HG02970 (cell line): ENCODE data around the gene LINC00237.

Experiments
- ATAC-seq: cut with Tn5 transposase; IDR thresholded peaks from one replicate; pipeline ENCODE4 v1.9.1; 2021; ENCODE audit warnings: mild to moderate bottlenecking, moderate library complexity, moderate number of reproducible peaks; ENCODE audit not compliant: unreplicated experiment, low FRiP score

Gene LINC00237

DNA sequence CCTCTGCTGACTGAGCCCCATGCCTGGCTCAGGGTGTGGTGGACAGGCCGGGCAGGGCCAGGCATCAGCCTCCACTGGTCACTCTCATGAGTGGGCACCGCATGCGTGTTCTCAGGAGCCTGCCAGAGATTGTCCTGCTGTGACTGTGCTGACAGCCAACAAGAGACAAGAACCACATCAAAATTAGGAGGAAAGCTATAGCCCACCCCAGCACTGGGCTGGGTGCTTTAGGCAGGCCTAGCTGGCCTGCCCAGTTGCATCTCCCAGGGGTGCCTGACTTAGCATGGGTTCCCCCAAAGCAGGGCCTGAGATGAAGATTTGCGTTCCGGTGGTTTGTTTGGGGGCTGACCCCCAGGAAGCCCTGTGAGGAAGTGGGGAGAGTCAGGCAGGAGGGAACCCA, 53.9 kb downstream of the LINC00237 start:
- no peak for ATAC-seq

DNA sequence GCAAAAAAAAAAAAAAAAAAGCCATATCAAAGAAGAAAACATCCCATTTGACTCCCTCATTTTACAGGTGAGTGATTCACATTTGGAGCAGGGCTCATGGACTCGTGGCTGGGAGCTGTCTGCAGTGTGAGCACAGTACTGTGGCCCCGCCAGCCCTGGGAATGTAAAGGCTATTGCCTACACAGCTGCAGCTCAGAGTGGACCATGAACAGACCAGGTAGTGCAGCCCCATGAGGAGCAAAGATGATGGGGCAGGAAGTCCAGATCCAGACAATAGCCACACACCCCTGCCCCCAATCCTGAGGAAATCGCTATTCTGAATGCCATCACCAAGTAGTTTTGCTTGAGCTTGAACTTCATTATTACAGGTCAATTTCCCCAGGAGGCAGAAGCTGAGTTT, 55.4 kb downstream of the LINC00237 start:
- no peak for ATAC-seq

DNA sequence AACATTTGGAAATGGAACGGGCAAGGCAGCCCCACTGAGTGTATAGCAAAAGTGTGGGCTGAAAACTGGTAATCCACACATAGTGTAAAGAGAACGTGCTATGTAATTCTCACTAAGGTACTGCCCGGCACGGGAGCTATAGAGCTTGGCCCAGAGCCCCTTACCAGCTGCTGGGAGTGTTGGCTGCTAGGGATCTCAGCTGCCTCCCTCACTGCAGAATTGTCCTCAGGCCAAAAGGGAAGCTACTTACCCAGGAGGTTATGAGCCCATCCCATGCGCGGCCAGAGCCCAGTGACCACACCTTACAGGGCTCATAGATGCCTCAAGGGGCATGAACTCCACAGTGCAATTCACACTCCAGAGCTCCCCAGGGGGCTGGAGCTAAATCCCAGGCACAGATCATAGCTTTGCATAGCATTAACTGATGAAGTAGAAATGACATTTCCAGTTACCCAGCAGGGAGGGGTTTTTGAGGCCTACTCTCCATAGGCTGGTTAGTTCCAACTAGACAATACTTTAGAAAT, 56.8 kb downstream of the LINC00237 start:
- no peak for ATAC-seq

DNA sequence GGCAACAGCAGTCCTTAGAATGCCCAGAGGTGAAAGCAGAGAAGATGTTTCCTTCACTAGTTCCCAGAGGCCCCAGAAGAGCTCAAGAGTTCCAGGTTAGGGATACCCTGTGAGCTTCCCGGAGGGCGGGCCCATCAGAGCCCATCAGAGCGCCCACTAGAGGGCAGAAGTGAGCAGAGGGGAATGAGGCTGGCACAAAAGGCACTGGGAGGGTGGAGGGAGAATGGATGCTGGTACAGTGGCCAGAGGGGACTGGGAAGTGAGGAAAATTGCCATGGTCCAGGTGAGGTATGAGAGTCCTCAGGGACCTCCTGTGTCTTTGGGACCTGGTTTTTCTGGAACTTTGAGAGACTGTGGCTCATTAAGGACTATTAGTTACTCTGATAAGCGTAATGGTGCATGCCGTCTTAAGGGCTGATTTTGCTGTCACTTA, 57.3 kb downstream of the LINC00237 start:
- ATAC-seq = no peak

DNA sequence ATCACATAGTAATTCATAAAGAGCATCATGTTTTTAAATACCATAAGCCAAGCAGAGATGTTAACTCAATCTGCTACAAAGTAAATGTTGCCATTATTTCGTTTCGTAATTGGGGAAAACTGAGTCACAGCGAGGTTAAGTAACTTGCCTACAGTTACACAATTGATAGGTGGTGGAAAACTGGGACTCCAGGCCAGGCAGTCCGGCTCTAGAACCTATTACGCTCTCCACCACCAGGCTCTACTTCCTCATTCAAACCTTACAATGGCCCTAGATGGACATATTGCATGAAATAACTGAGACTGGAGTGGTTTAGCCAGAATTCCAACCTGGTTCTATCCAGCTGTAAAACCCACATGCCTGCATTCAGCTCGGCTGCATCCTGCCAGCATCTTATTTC, 58.2 kb downstream of the LINC00237 start:
- ATAC-seq = no peak

DNA sequence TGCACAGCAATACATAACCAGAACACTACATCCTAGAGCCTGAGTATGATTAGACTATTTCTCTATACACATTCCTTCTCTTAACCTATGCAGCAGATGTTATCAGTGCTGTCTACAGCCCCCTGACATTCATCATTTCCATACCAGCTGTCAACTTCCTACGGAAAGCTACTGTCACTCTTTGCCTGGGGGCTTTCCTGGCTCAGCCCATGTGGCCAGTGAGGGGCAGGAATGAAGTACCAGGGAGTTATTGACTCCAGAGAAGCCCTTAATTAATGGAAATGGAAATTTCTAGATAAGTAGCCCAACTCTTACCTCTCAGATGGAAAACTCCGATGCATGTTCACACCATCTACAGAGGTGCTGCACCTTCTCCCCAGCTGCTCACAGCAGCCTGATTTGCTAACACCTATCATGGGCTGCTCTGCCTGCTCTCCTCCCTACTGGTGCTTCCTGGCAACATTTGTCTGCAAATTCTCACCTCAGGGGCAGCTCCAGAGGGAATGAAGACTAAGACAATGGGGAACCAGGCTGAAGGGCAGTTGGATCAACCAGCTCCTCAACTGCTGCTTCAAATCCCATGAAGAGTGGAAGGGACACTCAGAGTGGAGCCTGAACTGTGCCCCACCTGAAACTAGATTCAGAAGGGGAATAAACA, 59.6 kb downstream of the LINC00237 start:
- no peak for ATAC-seq
